Sigmoid colon (tissue), 7 donors: Measurements from ENCODE around the gene CAPN12. TPM values are rescaled to one million over a fixed set of nuclear protein-coding genes. Genes with fewer than 3 reads are reported as not detected.

Experiments
- DNase-seq: peaks from one replicate; pipeline ENCODE4 v3.0.0-alpha.2; 2019
- H3K27ac ChIP-seq, 4 donors: fragments of 200-600 bp; sonication (generic); one replicate each; pipeline ENCODE4 v1.5.1; 2016 to 2019; ENCODE audit warnings: mild to moderate bottlenecking in 1 of 4
- H3K27me3 ChIP-seq, 3 donors: fragments of 200-600 bp; sonication (generic); one replicate each; pipeline ENCODE4 v1.5.1; 2019; ENCODE audit warnings: mild to moderate bottlenecking in 1 of 3
- H3K36me3 ChIP-seq, 4 donors: fragments of 200-600 bp; sonication (generic); one replicate each; pipeline ENCODE4 v1.5.1; 2016 to 2019
- H3K4me1 ChIP-seq, 4 donors: fragments of 200-600 bp; sonication (generic); one replicate each; pipeline ENCODE4 v1.5.1; 2017 to 2019
- H3K4me3 ChIP-seq, 4 donors: fragments of 200-600 bp; sonication (generic); one replicate each; pipeline ENCODE4 v1.5.1; 2017 to 2019; ENCODE audit warnings: mild to moderate bottlenecking in 2 of 4, moderate library complexity in 1 of 4
- H3K9me3 ChIP-seq, 4 donors: fragments of 200-600 bp in 3 of 4; sonication (generic) in 3 of 4; one replicate each; pipeline versions ENCODE4 v1.5.1 to v1.6.1; 2013 to 2019
- EP300 ChIP-seq, 4 donors: sonication (generic); formaldehyde crosslinking; IDR thresholded peaks; one replicate each; pipeline ENCODE4 v1.6.1; 2017; ENCODE audit warnings: antibody characterized with exemption in 4 of 4
- POLR2A ChIP-seq, 2 donors: fragments of 450-650 bp; IDR thresholded peaks; one replicate each; pipeline ENCODE4 v1.6.1; 2016; ENCODE audit warnings: antibody characterized with exemption in 2 of 2, mild to moderate bottlenecking in 2 of 2, moderate library complexity in 2 of 2
- POLR2AphosphoS5 ChIP-seq, 4 donors: sonication (generic); formaldehyde crosslinking; IDR thresholded peaks; one replicate each; pipeline ENCODE4 v1.6.1; 2017; ENCODE audit warnings: antibody characterized with exemption in 4 of 4
- WGBS, 2 donors: extraction: QIAGEN DNeasy Blood & Tissue Kit; methylation state at CpG; one replicate each; pipeline ENCODE4 v1.1.7; 2013; 5-methylcytosine and 5-hydroxymethylcytosine counted together
- intact Hi-C: fragments of 100-400 bp; cut with DNase I; formaldehyde crosslinking; loops from one replicate; pipeline ENCODE4 v1.15.1; 2023
- polyA plus RNA-seq, 3 donors: library from polyadenylated mRNA; stranded (reverse); fragments of 200-250 nt; gene quantifications; one replicate each; pipeline ENCODE4 v1.2.3, GENCODE V29; 2013
- total RNA-seq, 4 donors: library from RNA; depleted of rRNA; stranded (reverse); fragments of >200 nt; gene quantifications; one replicate each; pipeline ENCODE4 v1.1.0, GENCODE V29; 2016
- TF ChIP-seq, protein P1 (sequence below), 4 experiments: fragments of 450-650 bp in 3 of 4; fragments of 200-600 bp in 1 of 4; IDR thresholded peaks; one replicate each; pipeline ENCODE4 v1.5.1; 2016 to 2019; ENCODE audit warnings: antibody characterized with exemption in 4 of 4, mild to moderate bottlenecking in 3 of 4, moderate library complexity in 2 of 4
- donor health status: healthy with polysubstance abuse.
- donor health status: Bipolar disorder and iron deficiency.
- donor health status: healthy.

CAPN12 gene
- total and polyA plus RNA-seq, 7 donors, result 0.33 to 14.3 (median 4.2) TPM; not detected in 1

DNA sequence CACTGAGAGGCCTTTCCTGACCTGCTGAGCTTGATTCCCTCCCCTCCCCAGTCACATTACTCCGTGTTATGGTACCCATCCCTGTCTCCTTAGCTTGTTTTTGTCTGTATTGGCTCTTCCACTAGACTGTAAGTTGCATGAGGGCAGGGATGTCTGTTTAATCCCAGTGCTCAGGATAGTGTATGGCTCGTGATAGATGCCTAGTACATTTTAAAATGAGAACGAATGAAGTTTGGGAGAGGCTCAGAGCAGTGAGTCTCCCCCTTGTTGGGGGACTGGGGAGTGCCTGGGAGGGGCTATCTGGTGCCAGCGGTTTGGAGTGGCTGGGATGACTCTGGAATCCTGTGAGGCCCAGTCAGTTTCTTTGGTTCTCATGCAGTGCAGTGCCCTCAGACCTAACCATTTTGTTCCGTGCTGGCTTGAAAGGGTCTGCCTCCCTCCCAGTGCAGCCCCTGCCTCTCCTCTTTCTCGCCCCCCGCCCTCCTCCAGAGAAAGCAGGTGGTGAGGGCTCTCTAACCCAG lies 61.3 kb downstream of the CAPN12 start:
- Histone ChIP-seq H3K27me3 (no peaks in the 10 kb centered on the region), H3K4me1 (peaks cover 0 to 83% (median 74%) of the 10 kb centered on the region in 4 donors), H3K36me3 (no peaks in the 10 kb centered on the region), H3K9me3 (no peaks in the 10 kb centered on the region), H3K27ac (peak overlapping the region; percentile 80 to 97 (median 96)), H3K4me3 (no peak overlapping the region)
- TF ChIP-seq EP300 (IDR thresholded peaks at IDR 0.05) (no peak), POLR2AphosphoS5 (IDR thresholded peaks at IDR 0.05) (no peak), POLR2A (IDR thresholded peaks at IDR 0.05) (no peak)
- TF ChIP-seq, protein P1, sequence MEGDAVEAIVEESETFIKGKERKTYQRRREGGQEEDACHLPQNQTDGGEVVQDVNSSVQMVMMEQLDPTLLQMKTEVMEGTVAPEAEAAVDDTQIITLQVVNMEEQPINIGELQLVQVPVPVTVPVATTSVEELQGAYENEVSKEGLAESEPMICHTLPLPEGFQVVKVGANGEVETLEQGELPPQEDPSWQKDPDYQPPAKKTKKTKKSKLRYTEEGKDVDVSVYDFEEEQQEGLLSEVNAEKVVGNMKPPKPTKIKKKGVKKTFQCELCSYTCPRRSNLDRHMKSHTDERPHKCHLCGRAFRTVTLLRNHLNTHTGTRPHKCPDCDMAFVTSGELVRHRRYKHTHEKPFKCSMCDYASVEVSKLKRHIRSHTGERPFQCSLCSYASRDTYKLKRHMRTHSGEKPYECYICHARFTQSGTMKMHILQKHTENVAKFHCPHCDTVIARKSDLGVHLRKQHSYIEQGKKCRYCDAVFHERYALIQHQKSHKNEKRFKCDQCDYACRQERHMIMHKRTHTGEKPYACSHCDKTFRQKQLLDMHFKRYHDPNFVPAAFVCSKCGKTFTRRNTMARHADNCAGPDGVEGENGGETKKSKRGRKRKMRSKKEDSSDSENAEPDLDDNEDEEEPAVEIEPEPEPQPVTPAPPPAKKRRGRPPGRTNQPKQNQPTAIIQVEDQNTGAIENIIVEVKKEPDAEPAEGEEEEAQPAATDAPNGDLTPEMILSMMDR (IDR thresholded peaks at IDR 0.05), result no peak
- 35 to 77% methylated on average over 7 of the region's 7 CpGs for WGBS, 2 donors
- DNase-seq, result no peak
- intact Hi-C loops, result no loop called here

DNA sequence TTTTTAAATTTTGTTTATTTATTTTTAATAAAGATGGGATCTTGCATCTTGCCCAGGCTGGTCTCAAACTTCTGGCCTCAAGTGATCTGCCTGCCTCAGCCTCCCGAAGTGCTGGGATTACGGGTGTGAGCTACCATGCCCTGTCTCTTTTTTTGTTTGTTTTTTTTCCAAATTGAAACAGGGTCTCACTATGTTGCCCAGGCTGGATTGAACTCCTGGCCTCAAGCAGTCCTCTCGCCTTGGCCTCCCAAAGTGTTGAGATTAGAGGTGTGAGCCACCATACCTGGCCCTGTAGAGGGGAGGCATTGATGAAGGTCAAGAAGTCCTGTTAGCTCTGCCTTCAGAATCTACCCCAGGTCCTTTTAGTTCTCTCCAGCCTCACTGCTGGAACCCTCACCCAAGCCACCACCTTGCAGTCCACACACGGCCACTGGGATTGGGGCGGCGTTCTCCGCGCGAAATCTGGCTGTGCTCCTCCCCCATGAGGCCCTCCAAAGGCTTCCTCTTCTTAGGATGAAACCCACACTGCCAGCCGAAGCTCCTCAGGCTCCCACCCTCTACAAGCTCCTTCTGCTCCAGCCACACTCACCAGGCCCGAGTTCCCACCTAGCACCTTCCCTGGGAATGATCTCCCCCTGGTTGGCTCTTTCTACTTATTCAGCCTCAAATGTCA lies 61.9 kb downstream of the CAPN12 start:
- H3K4me3 ChIP-seq, result no peak overlapping the region
- no peak for TF ChIP-seq POLR2AphosphoS5 (IDR thresholded peaks at IDR 0.05)
- TF ChIP-seq, protein P1 (IDR thresholded peaks at IDR 0.05), result no peak
- no peak for TF ChIP-seq POLR2A (IDR thresholded peaks at IDR 0.05)
- TF ChIP-seq EP300 (IDR thresholded peaks at IDR 0.05), result no peak
- peak overlapping the region; percentile 80 to 97 (median 96) for H3K27ac ChIP-seq
- intact Hi-C loops, result no loop called here
- 92 to 93% methylated on average over 11 of the region's 11 CpGs for WGBS, 2 donors
- no peaks in the 10 kb centered on the region for H3K36me3 ChIP-seq
- no peaks in the 10 kb centered on the region for H3K9me3 ChIP-seq
- no peak for DNase-seq
- no peaks in the 10 kb centered on the region for H3K27me3 ChIP-seq
- peaks cover 0 to 89% (median 77%) of the 10 kb centered on the region in 4 donors for H3K4me1 ChIP-seq

Other genes starting within 250 kb of the CAPN12 start
- gene MAP4K1, start 126.5 kb downstream of the CAPN12 start, total RNA-seq, result 1 to 10 TPM; 1.2 to 8.9 (median 1.3) TPM
- gene MAP4K1, start 126.5 kb downstream of the CAPN12 start, polyA plus RNA-seq, result 10 to 100 TPM in 1 of 3 donors, 1 to 10 TPM in 2; 1.6 to 29.7 (median 4.8) TPM
- gene EIF3K, start 125.3 kb downstream of the CAPN12 start, total RNA-seq, result 100 to 1,000 TPM; 469 to 803 (median 546) TPM
- gene EIF3K, start 125.3 kb downstream of the CAPN12 start, polyA plus RNA-seq, result 100 to 1,000 TPM; 498 to 637 (median 574) TPM
- 100 to 1,000 TPM; 131 to 328 (median 197) TPM for gene ACTN4, start 96.8 kb downstream of the CAPN12 start, total RNA-seq
- gene ACTN4, start 96.8 kb downstream of the CAPN12 start, polyA plus RNA-seq, result 100 to 1,000 TPM; 122 to 456 (median 176) TPM
- gene LGALS7, start 29.0 kb upstream of the CAPN12 start, total RNA-seq, result not detected
- gene LGALS7, start 29.0 kb upstream of the CAPN12 start, polyA plus RNA-seq, result not detected
- 1 to 10 TPM in 1 of 4 donors, not detected in 3; 3.0 TPM for gene LGALS7B, start 44.7 kb upstream of the CAPN12 start, total RNA-seq
- 1 to 10 TPM in 1 of 3 donors, not detected in 2; 1.2 TPM for gene LGALS7B, start 44.7 kb upstream of the CAPN12 start, polyA plus RNA-seq
- gene LGALS4, start 68.5 kb upstream of the CAPN12 start, total RNA-seq, result 10 to 100 TPM in 1 of 4 donors, 1 to 10 TPM in 2, under 1 TPM in 1; 0.33 to 13.2 (median 4.4) TPM
- 1,000 to 10,000 TPM; 2,620 to 9,832 (median 7,672) TPM for gene LGALS4, start 68.5 kb upstream of the CAPN12 start, polyA plus RNA-seq
- gene ECH1, start 87.3 kb upstream of the CAPN12 start, total RNA-seq, result 100 to 1,000 TPM in 3 of 4 donors, 10 to 100 TPM in 1; 99.5 to 149 (median 120) TPM
- 100 to 1,000 TPM; 348 to 548 (median 422) TPM for gene ECH1, start 87.3 kb upstream of the CAPN12 start, polyA plus RNA-seq
- 100 to 1,000 TPM; 140 to 201 (median 171) TPM for gene HNRNPL, start 105.5 kb upstream of the CAPN12 start, total RNA-seq
- gene HNRNPL, start 105.5 kb upstream of the CAPN12 start, polyA plus RNA-seq, result 100 to 1,000 TPM; 115 to 206 (median 129) TPM
- 10 to 100 TPM in 1 of 4 donors, 1 to 10 TPM in 3; 3.5 to 15.8 (median 4.7) TPM for gene RINL, start 133.8 kb upstream of the CAPN12 start, total RNA-seq
- gene RINL, start 133.8 kb upstream of the CAPN12 start, polyA plus RNA-seq, result 10 to 100 TPM in 1 of 3 donors, 1 to 10 TPM in 2; 3.7 to 17.6 (median 4.8) TPM
- 10 to 100 TPM; 65.5 to 92.7 (median 85.2) TPM for gene SIRT2, start 155.1 kb upstream of the CAPN12 start, total RNA-seq
- gene SIRT2, start 155.1 kb upstream of the CAPN12 start, polyA plus RNA-seq, result 10 to 100 TPM; 36.2 to 46.7 (median 39.0) TPM
- 10 to 100 TPM; 13.8 to 20.2 (median 16.9) TPM for gene NFKBIB, start 155.5 kb upstream of the CAPN12 start, total RNA-seq
- gene NFKBIB, start 155.5 kb upstream of the CAPN12 start, polyA plus RNA-seq, result 10 to 100 TPM; 28.8 to 63.9 (median 45.8) TPM
- 1 to 10 TPM in 1 of 4 donors, under 1 TPM in 1, not detected in 2; 0.83 to 1.1 TPM for gene CCER2, start 167.7 kb upstream of the CAPN12 start, total RNA-seq
- gene CCER2, start 167.7 kb upstream of the CAPN12 start, polyA plus RNA-seq, result under 1 TPM in 1 of 3 donors, not detected in 2; 0.90 TPM
- gene SARS2, start 186.3 kb upstream of the CAPN12 start, total RNA-seq, result 10 to 100 TPM in 2 of 4 donors, 1 to 10 TPM in 2; 7.4 to 32.7 (median 12.2) TPM
- 10 to 100 TPM; 14.4 to 38.9 (median 15.3) TPM for gene SARS2, start 186.3 kb upstream of the CAPN12 start, polyA plus RNA-seq
- gene MRPS12, start 186.5 kb upstream of the CAPN12 start, total RNA-seq, result 10 to 100 TPM; 25.0 to 30.7 (median 27.5) TPM
- 10 to 100 TPM; 58.9 to 74.4 (median 73.2) TPM for gene MRPS12, start 186.5 kb upstream of the CAPN12 start, polyA plus RNA-seq
- 10 to 100 TPM; 20.3 to 28.6 (median 25.9) TPM for gene FBXO17, start 231.3 kb upstream of the CAPN12 start, total RNA-seq
- gene FBXO17, start 231.3 kb upstream of the CAPN12 start, polyA plus RNA-seq, result 1 to 10 TPM; 1.6 to 4.8 (median 3.3) TPM